ENCODE data around the gene DCDC1. TPM values are rescaled to one million over a fixed set of nuclear protein-coding genes. Genes with fewer than 3 reads are reported as not detected.

DCDC1 gene
- total and polyA plus RNA-seq, 9 of the 15 experiments (the other 6 are each of a cell fraction or from before 2014, with no cell fraction given), result 0.05 to 0.18 (median 0.08) TPM; not detected in 3

DNA sequence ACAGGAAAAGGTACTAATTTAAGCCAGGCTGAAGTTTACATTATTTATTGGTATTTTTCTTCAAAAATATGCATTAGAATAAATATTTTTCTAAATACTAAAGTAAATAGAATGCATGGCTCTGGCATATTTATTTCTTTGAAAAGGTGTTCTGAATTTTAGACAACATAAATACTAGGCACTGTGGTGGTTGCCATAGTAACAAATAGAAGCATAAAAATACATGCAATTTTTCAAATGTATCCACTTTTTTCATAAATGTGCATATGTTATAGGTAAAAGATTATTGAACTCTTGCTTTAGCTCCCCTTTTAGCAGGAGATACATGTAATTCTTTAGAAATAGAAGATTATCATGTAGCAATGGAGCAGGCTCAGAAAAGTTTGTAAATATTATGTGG, 18.4 kb downstream of the DCDC1 start:
- CTCF ChIA-PET (ENCODE audit: low intra/inter-chr PET ratio), result interaction anchor here (0.6 kb wide), 1 partner anchor 13 kb away, joined by 3 read pairs; no protein-coding TSS in a partner anchor
- Histone ChIP-seq H3K79me2 (ENCODE audit: control insufficient read depth, insufficient read depth, low read length) (no peaks in the 10 kb centered on the region), H3K9me3 (replicated peaks; ENCODE audit: control insufficient read depth, insufficient read depth, low read depth, low read length) (no peaks in the 10 kb centered on the region), H3K4me3 (no peak overlapping the region), H3K4me2 (ENCODE audit: insufficient read depth, low read length) (no peak overlapping the region), H3K4me1 (replicated peaks in 1 of 2; ENCODE audit: control insufficient read depth in 2 of 2, insufficient read depth in 2 of 2, low read length in 2 of 2) (no peaks in the 10 kb centered on the region), H3K9ac (ENCODE audit: insufficient read depth in 1 of 2, low read depth in 2 of 2, low read length in 2 of 2) (no peak overlapping the region), H3K27me3 (ENCODE audit: control insufficient read depth in 2 of 2, insufficient read depth in 2 of 2, low read length in 2 of 2) (peaks cover 0 to 4% of the 10 kb centered on the region in 2 experiments; a peak in 1 of 5 replicates), H2AFZ (ENCODE audit: low read depth, low read length) (no peak overlapping the region), H3K9me1 (ENCODE audit: control insufficient read depth, insufficient read depth, low read length) (no peaks in the 10 kb centered on the region), H3K27ac (ENCODE audit: extremely low read depth, low read depth, low read length) (no peak overlapping the region), H4K20me1 (replicated peaks; ENCODE audit: control insufficient read depth, insufficient read depth, low read length) (no peaks in the 10 kb centered on the region), H3K36me3 (ENCODE audit: control insufficient read depth, insufficient read depth, low read length) (no peaks in the 10 kb centered on the region)
- POLR2A ChIA-PET, result no interaction called here
- no peak for DNase-seq (ENCODE audit: extremely low read depth in 1 of 4, low spot score in 3 of 4)
- TF ChIP-seq RFX1 (IDR thresholded peaks at IDR 0.05), result peak; percentile 68
- no peak for TF ChIP-seq ZNF507 (tag; conservative IDR thresholded peaks at IDR 0.05)
- intact Hi-C loops (cut with micrococcal nuclease), result no loop called here
- BruUV-seq (replicated peaks), result no TSS peak
- in situ Hi-C loops (cut with MboI), result no loop called here
- ATAC-seq, result no peak
- FAIRE-seq, result no peak

DNA sequence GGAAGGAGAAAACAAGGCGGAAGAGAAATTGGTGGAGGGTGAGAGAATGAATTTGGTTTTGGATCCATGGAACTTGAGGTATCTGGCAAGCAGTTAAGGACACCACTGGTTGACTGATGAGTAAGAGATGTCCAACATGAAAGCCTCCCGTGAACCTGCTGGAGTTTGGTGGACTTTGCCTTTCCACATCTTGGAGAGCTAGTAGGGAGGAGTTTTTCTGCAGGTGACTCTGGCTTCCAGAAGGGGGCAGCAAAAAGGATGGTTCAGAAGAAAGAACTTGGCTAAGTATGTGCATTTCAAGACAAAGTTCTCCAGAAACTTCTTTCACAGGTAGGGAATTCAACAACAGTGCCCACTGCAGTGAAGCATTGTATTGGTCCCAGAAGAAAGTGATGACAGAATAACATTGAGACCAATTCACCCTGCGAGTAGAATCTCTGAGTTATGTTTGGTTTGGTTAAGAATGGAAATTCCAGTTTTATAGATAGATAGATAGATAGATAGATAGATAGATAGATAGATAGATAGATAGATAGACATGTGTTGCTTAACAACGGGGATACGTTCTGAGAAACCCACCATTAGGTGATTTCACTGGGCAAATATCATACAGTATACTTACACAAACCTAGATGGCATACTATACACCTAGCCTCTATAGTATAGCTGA, 28.5 kb downstream of the DCDC1 start:
- 6% methylated on average over 5 of the region's 5 CpGs for WGBS (ENCODE audit: insufficient coverage, low coverage, missing lambda C conversion rate)
- no peaks in the 10 kb centered on the region for H3K79me2 ChIP-seq (ENCODE audit: control insufficient read depth, insufficient read depth, low read length)
- no peaks in the 10 kb centered on the region for H4K20me1 ChIP-seq (replicated peaks; ENCODE audit: control insufficient read depth, insufficient read depth, low read length)
- no peaks in the 10 kb centered on the region for H3K36me3 ChIP-seq (ENCODE audit: control insufficient read depth, insufficient read depth, low read length)
- DNase-seq (ENCODE audit: extremely low read depth in 1 of 4, low spot score in 3 of 4) (peak; percentile 19 to 39 (median 24)), ATAC-seq (peak; percentile 73), FAIRE-seq (peak; percentile 52)
- no TSS peak for BruUV-seq (replicated peaks)
- H3K27me3 ChIP-seq (ENCODE audit: control insufficient read depth in 2 of 2, insufficient read depth in 2 of 2, low read length in 2 of 2), result no peaks in the 10 kb centered on the region
- no peak overlapping the region for H2AFZ ChIP-seq (ENCODE audit: low read depth, low read length)
- in situ Hi-C loops (cut with MboI), result no loop called here
- ChIA-PET CTCF (ENCODE audit: low intra/inter-chr PET ratio) (no interaction called here), POLR2A (no interaction called here)
- TF ChIP-seq GABPA (tag; conservative IDR thresholded peaks at IDR 0.05; ENCODE audit: low read depth) (no peak), RAD21 (CRISPR knock-in tag; conservative IDR thresholded peaks at IDR 0.05 in 1 of 2, IDR thresholded peaks at IDR 0.05 in 1 of 2) (peak in 1 of 2 experiments; percentile 57; a peak in 2 of 4 replicates), MTA2 (IDR thresholded peaks at IDR 0.05; ENCODE audit: low read depth) (no peak), DACH1 (IDR thresholded peaks at IDR 0.05; ENCODE audit: partially characterized antibody) (peak; percentile 69), SMC3 (conservative IDR thresholded peaks at IDR 0.05; ENCODE audit: insufficient read depth, low read depth, low read length) (peak; percentile 38; the same call in 1 of the 2 replicates), WHSC1 (IDR thresholded peaks at IDR 0.05; ENCODE audit: low read length) (no peak)
- TF ChIP-seq, protein P1, sequence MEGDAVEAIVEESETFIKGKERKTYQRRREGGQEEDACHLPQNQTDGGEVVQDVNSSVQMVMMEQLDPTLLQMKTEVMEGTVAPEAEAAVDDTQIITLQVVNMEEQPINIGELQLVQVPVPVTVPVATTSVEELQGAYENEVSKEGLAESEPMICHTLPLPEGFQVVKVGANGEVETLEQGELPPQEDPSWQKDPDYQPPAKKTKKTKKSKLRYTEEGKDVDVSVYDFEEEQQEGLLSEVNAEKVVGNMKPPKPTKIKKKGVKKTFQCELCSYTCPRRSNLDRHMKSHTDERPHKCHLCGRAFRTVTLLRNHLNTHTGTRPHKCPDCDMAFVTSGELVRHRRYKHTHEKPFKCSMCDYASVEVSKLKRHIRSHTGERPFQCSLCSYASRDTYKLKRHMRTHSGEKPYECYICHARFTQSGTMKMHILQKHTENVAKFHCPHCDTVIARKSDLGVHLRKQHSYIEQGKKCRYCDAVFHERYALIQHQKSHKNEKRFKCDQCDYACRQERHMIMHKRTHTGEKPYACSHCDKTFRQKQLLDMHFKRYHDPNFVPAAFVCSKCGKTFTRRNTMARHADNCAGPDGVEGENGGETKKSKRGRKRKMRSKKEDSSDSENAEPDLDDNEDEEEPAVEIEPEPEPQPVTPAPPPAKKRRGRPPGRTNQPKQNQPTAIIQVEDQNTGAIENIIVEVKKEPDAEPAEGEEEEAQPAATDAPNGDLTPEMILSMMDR (IDR thresholded peaks at IDR 0.05 in 2 of 3, conservative IDR thresholded peaks at IDR 0.05 in 1 of 3; ENCODE audit: insufficient read depth in 2 of 3, low read depth in 1 of 3, low read length in 3 of 3), result peak; percentile 43 to 61 (median 60); a peak in 5 of 6 replicates
- no peaks in the 10 kb centered on the region for H3K4me1 ChIP-seq (replicated peaks in 1 of 2; ENCODE audit: control insufficient read depth in 2 of 2, insufficient read depth in 2 of 2, low read length in 2 of 2)
- H3K27ac ChIP-seq (ENCODE audit: extremely low read depth, low read depth, low read length), result no peak overlapping the region
- H3K9ac ChIP-seq (ENCODE audit: insufficient read depth in 1 of 2, low read depth in 2 of 2, low read length in 2 of 2), result no peak overlapping the region
- no peaks in the 10 kb centered on the region for H3K9me3 ChIP-seq (replicated peaks; ENCODE audit: control insufficient read depth, insufficient read depth, low read depth, low read length)
- no peak overlapping the region for H3K4me3 ChIP-seq
- H3K4me2 ChIP-seq (ENCODE audit: insufficient read depth, low read length), result no peak overlapping the region
- H3K9me1 ChIP-seq (ENCODE audit: control insufficient read depth, insufficient read depth, low read length), result no peaks in the 10 kb centered on the region
- intact Hi-C loops (cut with micrococcal nuclease), result loop anchor here (1.0 kb wide), 1 partner anchor 530 kb away; no protein-coding TSS in a partner anchor

Measured in K562 (cell line).